Sigmoid colon (tissue), 4 donors: ENCODE data around the gene GPC5.

Source experiments
- CTCF ChIP-seq, 4 experiments: fragments of 450-650 bp in 3 of 4; fragments of 200-600 bp in 1 of 4; IDR thresholded peaks; one replicate each; pipeline ENCODE4 v1.5.1; 2016 to 2019; ENCODE audit warnings: antibody characterized with exemption in 4 of 4, mild to moderate bottlenecking in 3 of 4, moderate library complexity in 2 of 4
- EP300 ChIP-seq, 4 donors: sonication (generic); formaldehyde crosslinking; IDR thresholded peaks; one replicate each; pipeline ENCODE4 v1.6.1; 2017; ENCODE audit warnings: antibody characterized with exemption in 4 of 4
- POLR2A ChIP-seq, 2 donors: fragments of 450-650 bp; IDR thresholded peaks; one replicate each; pipeline ENCODE4 v1.6.1; 2016; ENCODE audit warnings: antibody characterized with exemption in 2 of 2, mild to moderate bottlenecking in 2 of 2, moderate library complexity in 2 of 2
- POLR2AphosphoS5 ChIP-seq, 4 donors: sonication (generic); formaldehyde crosslinking; IDR thresholded peaks; one replicate each; pipeline ENCODE4 v1.6.1; 2017; ENCODE audit warnings: antibody characterized with exemption in 4 of 4

DNA sequence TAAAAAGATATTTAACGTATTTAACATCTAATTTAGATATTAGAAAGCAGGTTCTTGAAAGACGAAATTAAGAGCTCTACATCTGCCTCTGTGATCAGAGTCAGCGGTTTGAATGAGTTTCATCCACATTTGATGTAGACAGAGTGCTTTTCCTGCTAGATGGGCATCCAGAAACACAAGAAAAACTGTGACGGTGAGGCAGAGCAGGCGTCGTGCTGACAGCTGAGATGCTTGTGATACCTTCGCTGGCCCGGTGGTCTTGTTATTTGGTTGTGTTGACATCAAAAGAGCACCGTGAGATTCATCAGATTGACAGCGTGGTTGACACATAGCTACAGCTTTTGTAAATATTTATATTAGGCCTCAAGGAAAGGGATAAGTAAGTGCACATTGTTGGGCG is 399.1 kb downstream of the GPC5 start:
- no peak for TF ChIP-seq CTCF (IDR thresholded peaks at IDR 0.05)
- no peak for TF ChIP-seq POLR2A (IDR thresholded peaks at IDR 0.05)
- no peak for TF ChIP-seq EP300 (IDR thresholded peaks at IDR 0.05)
- TF ChIP-seq POLR2AphosphoS5 (IDR thresholded peaks at IDR 0.05) = no peak
